ENCODE measurements around the gene ELOVL2.
"Not testable (repeated sequence)": the region's sequence is repeated elsewhere in the genome, so short reads cannot be mapped to it uniquely, and the experiment has no call there.

The ELOVL2 gene

GRCh38 chr6:11089695-11090094 is 45.6 kb upstream of the ELOVL2 start:
- Histone ChIP-seq H3K27me3 (ENCODE audit: insufficient read depth, low read length, poor library complexity) (no peaks in the 10 kb centered on the region), H3K4me3 (ENCODE audit: low read depth in 1 of 2, low read length in 2 of 2) (no peak overlapping the region), H3K4me2 (ENCODE audit: insufficient read depth, low read length) (no peak overlapping the region), H3K36me3 (ENCODE audit: insufficient read depth, low read length) (no peaks in the 10 kb centered on the region), H2AFZ (ENCODE audit: low read depth, low read length) (no peak overlapping the region), H3K9me3 (ENCODE audit: insufficient read depth, low read length, severe bottlenecking) (no peaks in the 10 kb centered on the region), H3K27ac (ENCODE audit: low read length) (no peak overlapping the region), H3K9ac (ENCODE audit: low read depth, low read length) (no peak overlapping the region), H4K20me1 (ENCODE audit: insufficient read depth, low read length) (no peaks in the 10 kb centered on the region), H3K79me2 (ENCODE audit: insufficient read depth, low read length) (peaks cover 8% of the 10 kb centered on the region), H3K4me1 (ENCODE audit: insufficient read depth, low read length) (peaks cover 8% of the 10 kb centered on the region)
- TF ChIP-seq CTCF (IDR thresholded peaks at IDR 0.05; ENCODE audit: borderline replicate concordance, extremely low read depth, low read length, poor library complexity, severe bottlenecking): no peak
- no peak for TF ChIP-seq EZH2 (IDR thresholded peaks at IDR 0.05; ENCODE audit: borderline replicate concordance, low read depth, low read length, severe bottlenecking)
- ATAC-seq (ENCODE audit: insufficient read depth, low read depth): no peak
- no peak for DNase-seq

GRCh38 chr6:11087141-11087812 is 43.2 kb upstream of the ELOVL2 start:
- not testable (repeated sequence) for H3K4me2 ChIP-seq (ENCODE audit: insufficient read depth, low read length); H3K36me3 ChIP-seq (ENCODE audit: insufficient read depth, low read length); H3K27ac ChIP-seq (ENCODE audit: low read length); H3K9me3 ChIP-seq (ENCODE audit: insufficient read depth, low read length, severe bottlenecking); H3K79me2 ChIP-seq (ENCODE audit: insufficient read depth, low read length); H4K20me1 ChIP-seq (ENCODE audit: insufficient read depth, low read length); H2AFZ ChIP-seq (ENCODE audit: low read depth, low read length); H3K27me3 ChIP-seq (ENCODE audit: insufficient read depth, low read length, poor library complexity); H3K9ac ChIP-seq (ENCODE audit: low read depth, low read length); DNase-seq; H3K4me1 ChIP-seq (ENCODE audit: insufficient read depth, low read length); H3K4me3 ChIP-seq (ENCODE audit: low read depth in 1 of 2, low read length in 2 of 2); ATAC-seq (ENCODE audit: insufficient read depth, low read depth)

- Histone ChIP-seq H3K36me3 (ENCODE audit: insufficient read depth, low read length) (no peaks in the 10 kb centered on the region), H3K4me1 (ENCODE audit: insufficient read depth, low read length) (no peaks in the 10 kb centered on the region), H3K9me3 (ENCODE audit: insufficient read depth, low read length, severe bottlenecking) (no peaks in the 10 kb centered on the region), H3K9ac (ENCODE audit: low read depth, low read length) (no peak overlapping the region), H3K4me2 (ENCODE audit: insufficient read depth, low read length) (no peak overlapping the region), H3K27ac (ENCODE audit: low read length) (no peak overlapping the region), H3K79me2 (ENCODE audit: insufficient read depth, low read length) (no peaks in the 10 kb centered on the region), H4K20me1 (ENCODE audit: insufficient read depth, low read length) (no peaks in the 10 kb centered on the region), H3K4me3 (ENCODE audit: low read depth in 1 of 2, low read length in 2 of 2) (no peak overlapping the region), H3K27me3 (ENCODE audit: insufficient read depth, low read length, poor library complexity) (no peaks in the 10 kb centered on the region), H2AFZ (ENCODE audit: low read depth, low read length) (no peak overlapping the region)
- ATAC-seq (ENCODE audit: insufficient read depth, low read depth) (no peak), DNase-seq (no peak)
- TF ChIP-seq EZH2 (IDR thresholded peaks at IDR 0.05; ENCODE audit: borderline replicate concordance, low read depth, low read length, severe bottlenecking) (no peak), CTCF (IDR thresholded peaks at IDR 0.05; ENCODE audit: borderline replicate concordance, extremely low read depth, low read length, poor library complexity, severe bottlenecking) (no peak)
Measured at GRCh38 chr6:11085758-11086435, 41.8 kb upstream of the ELOVL2 start.

GRCh38 chr6:11083956-11084355 is 39.9 kb upstream of the ELOVL2 start:
- no peak overlapping the region for H3K4me2 ChIP-seq (ENCODE audit: insufficient read depth, low read length)
- H3K36me3 ChIP-seq (ENCODE audit: insufficient read depth, low read length): no peaks in the 10 kb centered on the region
- no peaks in the 10 kb centered on the region for H3K4me1 ChIP-seq (ENCODE audit: insufficient read depth, low read length)
- H3K27me3 ChIP-seq (ENCODE audit: insufficient read depth, low read length, poor library complexity): no peaks in the 10 kb centered on the region
- no peak overlapping the region for H3K27ac ChIP-seq (ENCODE audit: low read length)
- no peaks in the 10 kb centered on the region for H3K9me3 ChIP-seq (ENCODE audit: insufficient read depth, low read length, severe bottlenecking)
- no peak overlapping the region for H2AFZ ChIP-seq (ENCODE audit: low read depth, low read length)
- no peaks in the 10 kb centered on the region for H4K20me1 ChIP-seq (ENCODE audit: insufficient read depth, low read length)
- no peak overlapping the region for H3K4me3 ChIP-seq (ENCODE audit: low read depth in 1 of 2, low read length in 2 of 2)
- TF ChIP-seq EZH2 (IDR thresholded peaks at IDR 0.05; ENCODE audit: borderline replicate concordance, low read depth, low read length, severe bottlenecking) (no peak), CTCF (IDR thresholded peaks at IDR 0.05; ENCODE audit: borderline replicate concordance, extremely low read depth, low read length, poor library complexity, severe bottlenecking) (no peak)
- H3K79me2 ChIP-seq (ENCODE audit: insufficient read depth, low read length): no peaks in the 10 kb centered on the region
- no peak overlapping the region for H3K9ac ChIP-seq (ENCODE audit: low read depth, low read length)
- DNase-seq: no peak
- ATAC-seq (ENCODE audit: insufficient read depth, low read depth): no peak

Measured in DND-41 (cell line).